Neural progenitor cell (in vitro differentiated cells): ENCODE data around the gene ZNF823. TPM values are rescaled to one million over a fixed set of nuclear protein-coding genes. Genes with fewer than 3 reads are reported as not detected.
A peak's percentile ranks its signal among the peaks of the same experiment; 100 is the strongest.

Experiments used
- DNase-seq: peaks from one replicate; pipeline ENCODE4 v3.0.0-alpha.2; 2016; ENCODE audit warnings: low spot score
- H2AFZ ChIP-seq: fragments of 200-600 bp; sonication (generic); replicated peaks from 2 replicates; pipeline ENCODE4 v1.6.1; 2016; ENCODE audit warnings: antibody characterized with exemption
- H3F3A ChIP-seq: fragments of 200-600 bp; sonication (generic); 2 replicates; pipeline ENCODE4 v1.6.1; 2016; ENCODE audit warnings: antibody characterized with exemption, low read depth
- H3K27ac ChIP-seq: fragments of 200-600 bp; sonication (generic); 2 replicates; pipeline ENCODE4 v1.5.1; 2016; ENCODE audit warnings: mild to moderate bottlenecking
- H3K27me3 ChIP-seq: fragments of 200-600 bp; sonication (generic); 2 replicates; pipeline ENCODE4 v1.6.1; 2016; ENCODE audit warnings: mild to moderate bottlenecking, moderate library complexity
- H3K36me3 ChIP-seq: fragments of 200-600 bp; sonication (generic); 2 replicates; pipeline ENCODE4 v1.5.1; 2016
- H3K4me1 ChIP-seq: fragments of 200-600 bp; sonication (generic); 2 replicates; pipeline ENCODE4 v1.6.1; 2016; ENCODE audit warnings: mixed run types
- H3K4me2 ChIP-seq: fragments of 200-600 bp; sonication (generic); 2 replicates; pipeline ENCODE4 v1.6.1; 2016
- H3K4me3 ChIP-seq: fragments of 200-600 bp; sonication (generic); 2 replicates; pipeline ENCODE4 v1.5.1; 2016
- H3K79me2 ChIP-seq: fragments of 200-600 bp; sonication (generic); 2 replicates; pipeline ENCODE4 v1.6.1; 2016; ENCODE audit warnings: low read depth
- H3K9ac ChIP-seq: fragments of 200-600 bp; sonication (generic); 2 replicates; pipeline ENCODE4 v1.6.1; 2016
- H3K9me3 ChIP-seq: fragments of 200-600 bp; sonication (generic); 2 replicates; pipeline ENCODE4 v1.5.1; 2016; ENCODE audit warnings: low read depth
- H4K20me1 ChIP-seq: fragments of 200-600 bp; sonication (generic); 2 replicates; pipeline ENCODE4 v1.6.1; 2016; ENCODE audit warnings: low read depth
- H3K27ac Mint-ChIP-seq: 3 replicates; pipeline ENCODE4 v1.8.0; 2021; ENCODE audit warnings: mixed read lengths
- H3K27me3 Mint-ChIP-seq: 2 replicates; pipeline ENCODE4 v1.8.0; 2022; ENCODE audit warnings: low read depth, mild to moderate bottlenecking, inconsistent platforms, moderate library complexity, mixed read lengths; ENCODE audit not compliant: insufficient read depth
- H3K36me3 Mint-ChIP-seq: 3 replicates; pipeline ENCODE4 v1.8.0; 2021; ENCODE audit warnings: mixed read lengths
- H3K4me1 Mint-ChIP-seq: 3 replicates; pipeline ENCODE4 v1.8.0; 2021; ENCODE audit warnings: mixed read lengths
- H3K4me3 Mint-ChIP-seq: 3 replicates; pipeline ENCODE4 v1.8.0; 2021; ENCODE audit warnings: mild to moderate bottlenecking, moderate library complexity, mixed read lengths
- H3K9me3 Mint-ChIP-seq: 3 replicates; pipeline ENCODE4 v1.8.0; 2020; ENCODE audit warnings: mixed read lengths
- EZH2 ChIP-seq: fragments of 200-600 bp; sonication (generic); IDR thresholded peaks from 2 replicates; pipeline ENCODE4 v1.6.1; 2017; ENCODE audit warnings: antibody characterized with exemption, mild to moderate bottlenecking, moderate library complexity
- EZH2phosphoT487 ChIP-seq: fragments of 200-600 bp; sonication (generic); IDR thresholded peaks from 2 replicates; pipeline ENCODE4 v1.6.1; 2017; ENCODE audit warnings: antibody characterized with exemption
- total RNA-seq: library from RNA; depleted of rRNA; stranded (reverse); fragments of >200 nt; gene quantifications from 2 replicates; pipeline ENCODE4 v1.2.3, GENCODE V29; 2015; ENCODE audit warnings: low replicate concordance
- TF ChIP-seq, protein P1 (sequence below): fragments of 200-600 bp; sonication (generic); IDR thresholded peaks from 2 replicates; pipeline ENCODE4 v1.5.1; 2017; ENCODE audit warnings: antibody characterized with exemption, mild to moderate bottlenecking

Gene ZNF823
- total RNA-seq, 1 donor from 2014 or later = 12.3 TPM

DNA sequence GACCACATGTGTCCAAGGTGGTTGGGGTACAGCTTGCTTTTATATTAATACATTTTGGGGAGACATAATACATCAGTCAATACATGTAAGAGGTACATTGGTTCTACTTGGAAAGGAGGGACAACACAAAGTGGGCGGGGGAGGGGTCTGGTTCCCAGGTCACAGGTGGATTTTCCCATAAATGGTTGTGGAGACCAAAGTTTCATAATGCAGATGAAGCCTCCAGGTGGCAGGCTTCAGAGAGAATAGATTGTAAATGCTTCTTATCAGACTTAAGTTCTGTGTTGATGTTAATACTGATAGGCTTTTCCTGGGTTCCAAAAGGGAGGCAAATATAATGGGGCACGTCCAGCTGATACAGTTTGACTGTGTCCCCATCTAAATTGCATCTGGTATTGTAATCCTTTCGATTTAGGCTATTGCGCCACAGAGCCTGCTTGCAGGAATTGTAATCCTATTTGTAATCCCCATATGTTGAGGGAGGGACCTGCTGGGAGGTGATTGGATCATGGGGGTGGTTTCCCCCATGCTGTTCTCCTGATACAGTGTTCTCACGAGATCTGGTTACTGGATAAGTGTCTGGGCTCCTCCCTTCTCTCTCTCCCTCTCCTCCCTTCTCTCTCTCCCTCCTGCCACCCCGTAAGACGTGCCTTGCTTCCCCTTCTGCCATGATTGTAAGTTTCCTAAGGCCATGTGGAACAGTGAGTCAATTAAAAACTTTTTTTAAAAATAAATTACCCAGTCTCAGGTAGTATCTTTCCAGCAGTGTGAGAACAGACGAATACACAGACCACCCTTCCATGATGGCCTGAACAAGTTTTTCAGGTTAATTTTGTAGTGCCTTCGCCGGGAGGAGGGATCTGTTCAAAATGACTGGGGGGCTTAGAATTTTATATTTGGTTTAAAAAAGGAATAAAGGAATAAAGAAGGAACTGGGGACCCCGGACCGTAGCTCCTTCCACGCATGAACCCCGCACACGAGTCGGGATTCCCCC lies 44.9 kb downstream of the ZNF823 start:
- Mint-ChIP-seq H3K9me3 (peaks cover 36% of the 10 kb centered on the region), H3K27me3 (peaks cover 6% of the 10 kb centered on the region), H3K36me3 (peaks cover 22% of the 10 kb centered on the region), H3K27ac (peak overlapping the region; percentile 26), H3K4me3 (peak overlapping the region; percentile 100), H3K4me1 (peaks cover 19% of the 10 kb centered on the region)
- TF ChIP-seq EZH2 (no peak), EZH2phosphoT487 (peak; percentile 71)
- TF ChIP-seq, protein P1, sequence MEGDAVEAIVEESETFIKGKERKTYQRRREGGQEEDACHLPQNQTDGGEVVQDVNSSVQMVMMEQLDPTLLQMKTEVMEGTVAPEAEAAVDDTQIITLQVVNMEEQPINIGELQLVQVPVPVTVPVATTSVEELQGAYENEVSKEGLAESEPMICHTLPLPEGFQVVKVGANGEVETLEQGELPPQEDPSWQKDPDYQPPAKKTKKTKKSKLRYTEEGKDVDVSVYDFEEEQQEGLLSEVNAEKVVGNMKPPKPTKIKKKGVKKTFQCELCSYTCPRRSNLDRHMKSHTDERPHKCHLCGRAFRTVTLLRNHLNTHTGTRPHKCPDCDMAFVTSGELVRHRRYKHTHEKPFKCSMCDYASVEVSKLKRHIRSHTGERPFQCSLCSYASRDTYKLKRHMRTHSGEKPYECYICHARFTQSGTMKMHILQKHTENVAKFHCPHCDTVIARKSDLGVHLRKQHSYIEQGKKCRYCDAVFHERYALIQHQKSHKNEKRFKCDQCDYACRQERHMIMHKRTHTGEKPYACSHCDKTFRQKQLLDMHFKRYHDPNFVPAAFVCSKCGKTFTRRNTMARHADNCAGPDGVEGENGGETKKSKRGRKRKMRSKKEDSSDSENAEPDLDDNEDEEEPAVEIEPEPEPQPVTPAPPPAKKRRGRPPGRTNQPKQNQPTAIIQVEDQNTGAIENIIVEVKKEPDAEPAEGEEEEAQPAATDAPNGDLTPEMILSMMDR = no peak
- no peaks in the 10 kb centered on the region for H3K79me2 ChIP-seq
- peak overlapping the region; percentile 98 for H2AFZ ChIP-seq
- peak overlapping the region; percentile 86 for H3K4me3 ChIP-seq
- H3K27ac ChIP-seq = no peak overlapping the region
- H3K36me3 ChIP-seq = no peaks in the 10 kb centered on the region
- DNase-seq = peak; percentile 52
- H3K27me3 ChIP-seq = peaks cover 84% of the 10 kb centered on the region
- no peaks in the 10 kb centered on the region for H3K9me3 ChIP-seq
- peak overlapping the region; percentile 65 for H3K9ac ChIP-seq
- no peaks in the 10 kb centered on the region for H3K4me1 ChIP-seq
- peak overlapping the region; percentile 89 for H3K4me2 ChIP-seq
- no peaks in the 10 kb centered on the region for H4K20me1 ChIP-seq
- H3F3A ChIP-seq = peaks cover 12% of the 10 kb centered on the region

DNA sequence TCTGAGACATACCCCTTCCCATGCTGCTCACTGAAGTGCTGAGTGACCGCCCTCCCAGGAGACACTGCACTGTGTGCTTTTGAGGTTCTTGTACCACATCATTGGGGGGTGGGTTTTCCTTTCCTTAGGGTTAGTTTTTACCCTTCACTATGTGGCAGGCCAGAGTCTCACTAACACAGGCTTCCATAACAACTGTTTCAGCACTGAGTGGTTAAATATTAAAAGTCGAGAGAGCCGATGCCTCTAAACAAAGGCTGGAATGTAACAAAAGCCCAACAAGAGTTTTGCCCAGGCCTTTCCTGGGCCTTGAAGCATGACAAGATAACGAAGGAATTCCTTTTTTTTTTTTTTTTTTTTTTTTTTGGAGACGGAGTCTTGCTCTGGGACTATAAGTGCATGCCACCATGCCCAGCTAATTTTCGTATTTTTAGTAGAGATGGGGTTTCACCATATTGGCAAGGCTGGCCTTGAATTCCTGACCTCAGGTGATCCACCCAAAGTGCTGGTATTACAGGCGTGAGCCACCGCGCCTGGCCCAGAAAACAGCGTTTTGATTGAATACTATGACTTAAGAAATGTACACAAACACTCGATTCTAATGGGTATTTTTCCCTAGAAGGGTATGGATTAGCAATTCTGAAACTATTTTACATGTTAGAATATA lies 46.5 kb downstream of the ZNF823 start:
- Mint-ChIP-seq H3K4me1 (peaks cover 19% of the 10 kb centered on the region), H3K4me3 (peak overlapping the region; percentile 73)

DNA sequence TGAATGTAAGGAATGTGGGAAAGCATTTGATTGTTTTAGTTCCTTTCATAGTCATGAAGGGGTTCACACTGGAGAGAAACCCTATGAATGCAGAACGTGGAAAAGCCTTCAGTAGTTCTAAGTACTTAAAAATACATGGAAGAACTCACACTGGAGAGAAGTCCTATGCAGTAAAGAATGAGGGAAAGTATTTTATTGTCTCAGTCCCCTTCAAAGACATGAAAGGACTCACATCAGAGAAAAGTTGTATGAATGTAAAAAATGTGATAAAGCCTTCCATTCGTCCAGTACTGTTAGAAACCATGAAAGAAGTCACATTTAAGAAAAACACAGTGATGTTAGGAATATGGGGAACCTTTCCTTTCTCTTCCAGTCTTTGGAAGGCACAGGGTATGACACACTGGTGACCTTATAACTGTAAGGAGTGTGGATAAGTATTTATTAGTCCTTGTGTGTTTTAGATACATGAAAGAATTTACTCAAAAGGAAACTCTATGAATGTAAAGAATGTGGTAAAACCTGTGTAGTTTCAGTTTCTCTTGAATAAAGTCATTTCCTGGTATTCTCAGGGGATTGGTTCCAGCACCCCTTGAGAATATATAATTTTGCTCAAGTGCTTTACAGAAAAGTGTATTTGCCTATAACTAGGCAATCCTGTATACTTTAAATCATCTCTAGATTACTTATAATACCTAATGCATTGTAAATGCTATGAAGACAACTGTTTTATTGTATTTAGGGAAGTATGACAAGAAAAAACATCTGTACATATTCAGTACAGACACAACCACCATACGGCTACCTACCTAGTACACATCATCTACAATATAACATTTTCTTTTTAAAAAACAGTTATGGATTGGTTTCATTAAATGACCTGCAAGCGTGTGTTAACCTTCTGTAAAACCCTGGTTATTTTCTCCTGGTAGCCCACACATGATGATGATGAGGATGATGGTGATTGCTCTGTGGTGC lies 52.8 kb downstream of the ZNF823 start:
- Mint-ChIP-seq H3K27me3 (no peaks in the 10 kb centered on the region), H3K4me1 (no peaks in the 10 kb centered on the region), H3K36me3 (peaks cover 64% of the 10 kb centered on the region), H3K27ac (no peak overlapping the region), H3K4me3 (no peak overlapping the region), H3K9me3 (peaks cover 71% of the 10 kb centered on the region)
- peaks cover 29% of the 10 kb centered on the region for H3K9me3 ChIP-seq
- H3K4me3 ChIP-seq = no peak overlapping the region
- no peak overlapping the region for H3K4me2 ChIP-seq
- no peak overlapping the region for H2AFZ ChIP-seq
- no peak overlapping the region for H3K27ac ChIP-seq
- H3K27me3 ChIP-seq = peaks cover 8% of the 10 kb centered on the region
- H3F3A ChIP-seq = no peaks in the 10 kb centered on the region
- no peaks in the 10 kb centered on the region for H4K20me1 ChIP-seq
- no peaks in the 10 kb centered on the region for H3K4me1 ChIP-seq
- peaks cover 10% of the 10 kb centered on the region for H3K36me3 ChIP-seq
- H3K9ac ChIP-seq = no peak overlapping the region
- DNase-seq = no peak
- TF ChIP-seq EZH2 = no peak
- H3K79me2 ChIP-seq = no peaks in the 10 kb centered on the region

More for the DNA sequence above, 46.5 kb downstream of the ZNF823 start:
- H3K4me2 ChIP-seq = no peak overlapping the region
- peaks cover 70% of the 10 kb centered on the region for H3K27me3 ChIP-seq
- H3K79me2 ChIP-seq = no peaks in the 10 kb centered on the region
- H3K27ac Mint-ChIP-seq = no peak overlapping the region
- peaks cover 4% of the 10 kb centered on the region for H3K27me3 Mint-ChIP-seq
- H3K36me3 Mint-ChIP-seq = peaks cover 31% of the 10 kb centered on the region
- H3K4me1 ChIP-seq = no peaks in the 10 kb centered on the region
- no peaks in the 10 kb centered on the region for H4K20me1 ChIP-seq
- H3K9me3 Mint-ChIP-seq = peaks cover 48% of the 10 kb centered on the region
- H3K36me3 ChIP-seq = no peaks in the 10 kb centered on the region
- DNase-seq = no peak
- no peak for TF ChIP-seq EZH2phosphoT487
- H3F3A ChIP-seq = peaks cover 12% of the 10 kb centered on the region
- H3K27ac ChIP-seq = no peak overlapping the region
- no peak overlapping the region for H3K4me3 ChIP-seq
- H3K9me3 ChIP-seq = no peaks in the 10 kb centered on the region
- no peak overlapping the region for H2AFZ ChIP-seq
- no peak overlapping the region for H3K9ac ChIP-seq
